PC-3 (cell line): ENCODE results near the gene SLC38A4. TPM values are rescaled to one million over a fixed set of nuclear protein-coding genes. Genes with fewer than 3 reads are reported as not detected.

Source experiments
- ATAC-seq: fragments of 200-7000 bp; cut with Tn5 transposase; 2 replicates; pipeline ENCODE4 v1.9.1; 2020; ENCODE audit warnings: mild to moderate bottlenecking, moderate library complexity
- BruUV-seq: library from RNA; stranded (reverse); fragments of 400-500 nt; replicated peaks from 2 replicates; lab custom pipeline; 2021; lab: Mats Ljungman, UMichigan
- CTCF ChIA-PET: fragments of 300-600 bp; sonication (Branson Sonifier 250); formaldehyde crosslinking; loops from one replicate; lab custom pipeline; 2022; ENCODE audit warnings: antibody characterized with exemption; lab: Charles Lee
- POLR2A ChIA-PET: fragments of 300-600 bp; sonication (Branson Sonifier 250); formaldehyde crosslinking; loops from one replicate; lab custom pipeline; 2022; ENCODE audit warnings: antibody characterized with exemption; ENCODE audit not compliant: unreplicated experiment; lab: Charles Lee
- DNase-seq: peaks from one replicate; pipeline ENCODE4 v3.0.0-alpha.2; 2015
- H2AFZ ChIP-seq: fragments of 300-600 bp; sonication (generic); 2 replicates; pipeline ENCODE4 v1.6.0; 2016; ENCODE audit warnings: antibody characterized with exemption, low read length
- H3F3A ChIP-seq: fragments of 300-600 bp; sonication (generic); one replicate; pipeline ENCODE4 v1.6.0; 2017; ENCODE audit warnings: antibody characterized with exemption, low read length, control low read depth, mild to moderate bottlenecking; ENCODE audit not compliant: unreplicated experiment
- H3K27ac ChIP-seq: fragments of 300-600 bp; sonication (generic); 2 replicates; pipeline ENCODE4 v1.5.1; 2016; ENCODE audit warnings: mild to moderate bottlenecking, low read length
- H3K27me3 ChIP-seq: fragments of 300-600 bp; sonication (generic); 2 replicates; pipeline ENCODE4 v1.6.1; 2016; ENCODE audit warnings: low read length, mixed read lengths
- H3K36me3 ChIP-seq: fragments of 300-600 bp; sonication (generic); 2 replicates; pipeline ENCODE4 v1.6.1; 2016; ENCODE audit warnings: low read depth, mixed run types, low read length, mixed read lengths
- H3K4me1 ChIP-seq: fragments of 300-600 bp; sonication (generic); 2 replicates; pipeline ENCODE4 v1.5.1; 2016; ENCODE audit warnings: low read length; ENCODE audit not compliant: insufficient read depth
- H3K4me2 ChIP-seq: fragments of 300-600 bp; sonication (generic); 2 replicates; pipeline ENCODE4 v1.6.0; 2016; ENCODE audit warnings: low read length
- H3K4me3 ChIP-seq: fragments of 300-600 bp; sonication (generic); 2 replicates; pipeline ENCODE4 v1.5.1; 2016; ENCODE audit warnings: mild to moderate bottlenecking, low read length, mixed read lengths
- H3K79me2 ChIP-seq: fragments of 300-600 bp; sonication (generic); 2 replicates; pipeline ENCODE4 v1.6.1; 2017; ENCODE audit warnings: low read length, mixed read lengths
- H3K9ac ChIP-seq: fragments of 300-600 bp; sonication (generic); 2 replicates; pipeline ENCODE4 v1.6.0; 2016; ENCODE audit warnings: mild to moderate bottlenecking, low read length
- H3K9me2 ChIP-seq: fragments of 300-600 bp; sonication (generic); replicated peaks from 2 replicates; pipeline ENCODE4 v1.6.1; 2016; ENCODE audit warnings: mixed run types, low read length, mixed read lengths
- H3K9me3 ChIP-seq: fragments of 300-600 bp; sonication (generic); 2 replicates; pipeline ENCODE4 v1.6.1; 2016; ENCODE audit warnings: low read length, mixed read lengths
- H4K20me1 ChIP-seq: fragments of 300-600 bp; sonication (generic); 2 replicates; pipeline ENCODE4 v1.6.1; 2016; ENCODE audit warnings: low read length, mixed read lengths
- CTCF ChIP-seq: fragments of 300-600 bp; sonication (generic); conservative IDR thresholded peaks from 2 replicates; pipeline ENCODE4 v1.5.1; 2017; ENCODE audit warnings: antibody characterized with exemption, low read depth, mild to moderate bottlenecking, low read length
- EZH2 ChIP-seq: fragments of 300-600 bp; sonication (generic); IDR thresholded peaks from one replicate; pipeline ENCODE4 v1.6.1; 2017; ENCODE audit warnings: antibody characterized with exemption, mild to moderate bottlenecking, low read length; ENCODE audit not compliant: unreplicated experiment
- EZH2phosphoT487 ChIP-seq: fragments of 300-600 bp; sonication (generic); IDR thresholded peaks from 2 replicates; pipeline ENCODE4 v1.6.1; 2018; ENCODE audit warnings: mild to moderate bottlenecking, antibody characterized with exemption, low read length, borderline replicate concordance
- intact Hi-C: fragments of 100-400 bp; cut with micrococcal nuclease; formaldehyde crosslinking; loops from 2 replicates; pipeline ENCODE4 v1.9.0; 2023
- total RNA-seq: library from RNA; depleted of rRNA; stranded (reverse); fragments of >200 nt; gene quantifications from 2 replicates; pipeline ENCODE4 v1.2.3, GENCODE V29; 2014

The SLC38A4 gene
- total RNA-seq, 1 experiment from 2014 or later, result not detected

- H3K9me3 ChIP-seq, result no peaks in the 10 kb centered on the region
- no peak overlapping the region for H3K4me2 ChIP-seq
- CTCF ChIA-PET, result no interaction called here
- H3K4me3 ChIP-seq, result no peak overlapping the region
- H4K20me1 ChIP-seq, result no peaks in the 10 kb centered on the region
- POLR2A ChIA-PET, result no interaction called here
- no peak for TF ChIP-seq CTCF
- no peak for TF ChIP-seq EZH2phosphoT487
- no peak for TF ChIP-seq EZH2
- H3K27ac ChIP-seq, result no peak overlapping the region
- H3K27me3 ChIP-seq, result no peaks in the 10 kb centered on the region
- no peaks in the 10 kb centered on the region for H3K36me3 ChIP-seq
- no peaks in the 10 kb centered on the region for H3F3A ChIP-seq
- no peaks in the 10 kb centered on the region for H3K4me1 ChIP-seq
- BruUV-seq, result no TSS peak
- no peaks in the 10 kb centered on the region for H3K9me2 ChIP-seq
- no peak for DNase-seq
- no peaks in the 10 kb centered on the region for H3K79me2 ChIP-seq
- intact Hi-C loops, result no loop called here
- H2AFZ ChIP-seq, result no peak overlapping the region
- H3K9ac ChIP-seq, result no peak overlapping the region
- ATAC-seq, result no peak
Measured at GRCh38 chr12:46874642-46875041, 48.8 kb upstream of the SLC38A4 start.

- no peaks in the 10 kb centered on the region for H3K27me3 ChIP-seq
- H3K9me3 ChIP-seq, result no peaks in the 10 kb centered on the region
- no peak overlapping the region for H3K27ac ChIP-seq
- no peaks in the 10 kb centered on the region for H3K36me3 ChIP-seq
- ChIA-PET CTCF (no interaction called here), POLR2A (no interaction called here)
- no peaks in the 10 kb centered on the region for H3K9me2 ChIP-seq
- H3K4me2 ChIP-seq, result no peak overlapping the region
- no peaks in the 10 kb centered on the region for H3K4me1 ChIP-seq
- ATAC-seq (no peak), DNase-seq (no peak)
- intact Hi-C loops, result no loop called here
- H4K20me1 ChIP-seq, result no peaks in the 10 kb centered on the region
- H2AFZ ChIP-seq, result no peak overlapping the region
- H3F3A ChIP-seq, result no peaks in the 10 kb centered on the region
- H3K9ac ChIP-seq, result no peak overlapping the region
- no peak overlapping the region for H3K4me3 ChIP-seq
- H3K79me2 ChIP-seq, result no peaks in the 10 kb centered on the region
- no peak for TF ChIP-seq EZH2phosphoT487
- no TSS peak for BruUV-seq
Measured at GRCh38 chr12:46872135-46872534, 46.3 kb upstream of the SLC38A4 start.

GRCh38 chr12:46865311-46865710, 39.5 kb upstream of the SLC38A4 start:
- DNase-seq (no peak), ATAC-seq (no peak)
- Histone ChIP-seq H3K79me2 (no peaks in the 10 kb centered on the region), H4K20me1 (no peaks in the 10 kb centered on the region), H3K9ac (no peak overlapping the region), H3F3A (no peaks in the 10 kb centered on the region), H3K9me2 (no peaks in the 10 kb centered on the region), H2AFZ (no peak overlapping the region), H3K4me3 (no peak overlapping the region), H3K9me3 (peaks cover 2% of the 10 kb centered on the region; the same call in 1 of the 2 replicates), H3K4me2 (no peak overlapping the region), H3K4me1 (no peaks in the 10 kb centered on the region), H3K27ac (no peak overlapping the region), H3K27me3 (no peaks in the 10 kb centered on the region), H3K36me3 (no peaks in the 10 kb centered on the region)
- BruUV-seq, result no TSS peak
- POLR2A ChIA-PET, result no interaction called here
- intact Hi-C loops, result no loop called here
- CTCF ChIA-PET, result no interaction called here
- TF ChIP-seq CTCF (no peak), EZH2 (no peak), EZH2phosphoT487 (no peak)
